CD14-positive monocyte (primary cell): ENCODE measurements around the gene SLC5A5. TPM values are rescaled to one million over a fixed set of nuclear protein-coding genes. Genes with fewer than 3 reads are reported as not detected.

Experiments
- DNase-seq, 3 donors: peaks; one replicate each; pipeline ENCODE4 v3.0.0-alpha.2; 2011 to 2022
- H2AFZ ChIP-seq: 2 replicates; pipeline ENCODE4 v1.6.0; 2012; ENCODE audit warnings: mild to moderate bottlenecking, low read depth, low read length, inconsistent platforms; ENCODE audit not compliant: insufficient read depth, poor library complexity, severe bottlenecking
- H3K27ac ChIP-seq, 2 donors: 1 replicate in 1 of 2; 2 replicates in 1 of 2; pipeline ENCODE4 v1.5.1; 2012 to 2013; ENCODE audit warnings: low read length in 2 of 2, control low read depth in 1 of 2, inconsistent platforms in 1 of 2, low read depth in 1 of 2, mild to moderate bottlenecking in 1 of 2
- H3K27me3 ChIP-seq, 2 donors: one replicate each; pipeline versions ENCODE4 v1.6.0 to v1.6.1; 2011 to 2013; ENCODE audit warnings: low read length in 2 of 2; ENCODE audit not compliant: control insufficient read depth in 2 of 2, insufficient read depth in 2 of 2
- H3K36me3 ChIP-seq, 2 donors: replicated peaks in 1 of 2; 1 replicate in 1 of 2; 2 replicates in 1 of 2; pipeline versions ENCODE4 v1.5.1 to v1.6.1; 2012 to 2013; ENCODE audit warnings: low read length in 2 of 2, control low read depth in 1 of 2, inconsistent platforms in 1 of 2, mild to moderate bottlenecking in 1 of 2; ENCODE audit not compliant: insufficient read depth in 2 of 2, control insufficient read depth in 1 of 2
- H3K4me1 ChIP-seq, 2 donors: 1 replicate in 1 of 2; 2 replicates in 1 of 2; pipeline versions ENCODE4 v1.5.1 to v1.6.1; 2012 to 2013; ENCODE audit warnings: low read length in 2 of 2, control low read depth in 1 of 2, inconsistent platforms in 1 of 2, mild to moderate bottlenecking in 1 of 2, moderate library complexity in 1 of 2; ENCODE audit not compliant: insufficient read depth in 2 of 2, control insufficient read depth in 1 of 2
- H3K4me2 ChIP-seq: replicated peaks from 2 replicates; pipeline ENCODE3; 2012; ENCODE audit warnings: low read length, moderate library complexity, mild to moderate bottlenecking; ENCODE audit not compliant: poor library complexity, severe bottlenecking; ENCODE audit errors: extremely low read depth
- H3K4me3 ChIP-seq, 3 experiments: fragments of 200-600 bp in 1 of 3; sonication (generic) in 1 of 3; replicated peaks in 1 of 3; 1 replicate in 2 of 3; 2 replicates in 1 of 3; pipeline ENCODE4 v1.5.1; 2011 to 2013; ENCODE audit warnings: low read length in 3 of 3, mild to moderate bottlenecking in 3 of 3, control low read depth in 2 of 3, low read depth in 2 of 3, inconsistent platforms in 1 of 3, moderate library complexity in 1 of 3
- H3K79me2 ChIP-seq: 2 replicates; pipeline ENCODE4 v1.6.0; 2012; ENCODE audit warnings: mild to moderate bottlenecking, control low read depth, inconsistent platforms, low read length, moderate library complexity; ENCODE audit not compliant: insufficient read depth
- H3K9ac ChIP-seq: 2 replicates; pipeline ENCODE4 v1.6.0; 2017; ENCODE audit warnings: low read length, mild to moderate bottlenecking; ENCODE audit not compliant: insufficient read depth, poor library complexity, severe bottlenecking
- H3K9me3 ChIP-seq, 2 donors: replicated peaks in 1 of 2; 1 replicate in 1 of 2; 2 replicates in 1 of 2; pipeline versions ENCODE4 v1.5.1 to v1.6.1; 2012 to 2013; ENCODE audit warnings: low read length in 2 of 2, control low read depth in 1 of 2; ENCODE audit not compliant: control insufficient read depth in 1 of 2, insufficient read depth in 1 of 2
- H4K20me1 ChIP-seq: 2 replicates; pipeline ENCODE4 v1.6.0; 2012; ENCODE audit warnings: mild to moderate bottlenecking, low read length, control low read depth, moderate library complexity; ENCODE audit not compliant: insufficient read depth
- H3K27ac Mint-ChIP-seq, 7 donors: one replicate each; pipeline ENCODE4 v1.8.0; 2020; ENCODE audit warnings: mild to moderate bottlenecking in 7 of 7, mixed read lengths in 7 of 7, moderate library complexity in 6 of 7, inconsistent platforms in 2 of 7
- H3K27me3 Mint-ChIP-seq, 3 donors: one replicate each; pipeline ENCODE4 v1.8.0; 2021 to 2022; ENCODE audit warnings: low read depth in 3 of 3, mild to moderate bottlenecking in 3 of 3, mixed read lengths in 3 of 3, moderate library complexity in 3 of 3, inconsistent platforms in 1 of 3
- H3K36me3 Mint-ChIP-seq, 2 donors: one replicate each; pipeline ENCODE4 v1.8.0; 2020; ENCODE audit warnings: mixed read lengths in 2 of 2, inconsistent platforms in 1 of 2, mild to moderate bottlenecking in 1 of 2
- H3K4me1 Mint-ChIP-seq: one replicate; pipeline ENCODE4 v1.8.0; 2020; ENCODE audit warnings: mild to moderate bottlenecking, mixed read lengths
- H3K4me3 Mint-ChIP-seq, 2 donors: one replicate each; pipeline ENCODE4 v1.8.0; 2020; ENCODE audit warnings: mild to moderate bottlenecking in 2 of 2, mixed read lengths in 2 of 2, moderate library complexity in 1 of 2
- H3K9me3 Mint-ChIP-seq, 7 donors: one replicate each; pipeline ENCODE4 v1.8.0; 2020 to 2022; ENCODE audit warnings: mixed read lengths in 7 of 7, mild to moderate bottlenecking in 6 of 7, moderate library complexity in 6 of 7, inconsistent platforms in 2 of 7
- CTCF ChIP-seq: fragments of 200-600 bp; IDR thresholded peaks from one replicate; pipeline ENCODE4 v1.8.0; 2022; ENCODE audit warnings: antibody characterized with exemption, mild to moderate bottlenecking
- WGBS: methylation state at CpG from one replicate; pipeline ENCODE4 v1.1.5; 2013; ENCODE audit warnings: missing lambda C conversion rate; ENCODE audit not compliant: insufficient coverage; 5-methylcytosine and 5-hydroxymethylcytosine counted together
- intact Hi-C, 2 donors: fragments of 100-400 bp; cut with micrococcal nuclease; formaldehyde crosslinking; loops; one replicate each; pipeline versions ENCODE4 v1.15.0 to v1.15.1; 2023
- polyA plus RNA-seq, 3 donors: library from polyadenylated mRNA; depleted of rRNA in 1 of 3; unstranded in 2 of 3; stranded (reverse) in 1 of 3; fragments of 300-500 nt in 2 of 3; fragments of >200 nt in 1 of 3; fragmentation: Illumina TruSeq in 2 of 3; gene quantifications; 1 replicate in 2 of 3; 2 replicates in 1 of 3; pipeline ENCODE4 v1.2.3, GENCODE V29; 2012 to 2021

The SLC5A5 gene
- polyA plus RNA-seq, 3 donors, result 0.03 TPM; not detected in 2

DNA sequence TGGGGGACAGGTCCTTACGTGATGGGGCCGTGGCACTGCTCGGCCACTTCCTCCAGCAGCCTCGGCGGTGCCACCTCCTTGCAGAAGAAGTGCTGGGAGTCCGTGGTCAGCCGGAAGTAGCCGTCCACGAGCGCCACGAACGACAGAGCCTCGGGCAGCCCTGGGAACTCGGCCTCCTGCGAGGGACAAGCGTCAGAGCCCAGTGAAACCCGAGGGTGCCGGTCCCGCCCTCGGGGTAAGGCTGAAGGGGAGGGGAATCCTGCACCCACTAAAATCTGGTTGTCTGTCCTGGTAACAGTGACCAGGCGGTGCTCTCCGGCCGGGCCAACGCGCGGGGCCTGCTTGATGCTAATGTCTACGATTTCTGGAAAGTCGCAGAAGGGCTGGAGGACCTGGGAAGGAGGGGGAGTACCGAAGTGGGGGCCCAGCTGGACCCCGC is 30.4 kb upstream of the SLC5A5 start:
- Histone ChIP-seq H3K4me2 (no peak overlapping the region), H3K27ac (no peak overlapping the region), H4K20me1 (peaks cover 17% of the 10 kb centered on the region), H3K79me2 (no peaks in the 10 kb centered on the region), H3K27me3 (no peaks in the 10 kb centered on the region), H2AFZ (no peak overlapping the region), H3K4me1 (peaks cover 24 to 30% of the 10 kb centered on the region in 2 donors), H3K4me3 (no peak overlapping the region), H3K9ac (no peak overlapping the region), H3K36me3 (peaks cover 38 to 62% of the 10 kb centered on the region in 2 donors), H3K9me3 (no peaks in the 10 kb centered on the region)
- Mint-ChIP-seq H3K4me3 (no peak overlapping the region), H3K27me3 (peaks cover 0 to 6% (median 2%) of the 10 kb centered on the region in 3 donors), H3K27ac (no peak overlapping the region), H3K9me3 (no peaks in the 10 kb centered on the region), H3K4me1 (peaks cover 30% of the 10 kb centered on the region), H3K36me3 (peaks cover 59 to 78% of the 10 kb centered on the region in 2 donors)
- no peak for DNase-seq
- TF ChIP-seq CTCF, result no peak
- WGBS, result 83% methylated on average over 20 of the region's 30 CpGs
- intact Hi-C loops, result no loop called here

GRCh38 chr19:17841810-17842662 is 29.7 kb upstream of the SLC5A5 start:
- H3K4me1 Mint-ChIP-seq, result peaks cover 36% of the 10 kb centered on the region
- H3K36me3 Mint-ChIP-seq, result peaks cover 54 to 72% of the 10 kb centered on the region in 2 donors
- peaks cover 31 to 37% of the 10 kb centered on the region in 2 donors for H3K4me1 ChIP-seq
- H3K27ac Mint-ChIP-seq, result no peak overlapping the region
- H3K4me3 Mint-ChIP-seq, result no peak overlapping the region
- no peaks in the 10 kb centered on the region for H3K79me2 ChIP-seq
- no peak for DNase-seq
- H3K27me3 Mint-ChIP-seq, result peaks cover 0 to 6% (median 2%) of the 10 kb centered on the region in 3 donors
- H2AFZ ChIP-seq, result no peak overlapping the region
- no peaks in the 10 kb centered on the region for H3K9me3 Mint-ChIP-seq
- WGBS, result 95% methylated on average over 45 of the region's 56 CpGs
- intact Hi-C loops, result no loop called here
- H3K9ac ChIP-seq, result no peak overlapping the region
- TF ChIP-seq CTCF, result no peak
- peaks cover 17% of the 10 kb centered on the region for H4K20me1 ChIP-seq
- H3K27me3 ChIP-seq, result no peaks in the 10 kb centered on the region
- no peak overlapping the region for H3K27ac ChIP-seq
- H3K9me3 ChIP-seq, result no peaks in the 10 kb centered on the region
- H3K4me3 ChIP-seq, result no peak overlapping the region
- peaks cover 38 to 58% of the 10 kb centered on the region in 2 donors for H3K36me3 ChIP-seq
- no peak overlapping the region for H3K4me2 ChIP-seq
